Chondrocyte (in vitro differentiated cells): Measurements from ENCODE around the gene MMAB. TPM values are rescaled to one million over a fixed set of nuclear protein-coding genes. Genes with fewer than 3 reads are reported as not detected.

Experiments
- DNase-seq: peaks from one replicate; pipeline ENCODE4 v3.0.0; 2021; ENCODE audit warnings: mixed read lengths, low spot score
- H3K27ac Mint-ChIP-seq: one replicate; pipeline ENCODE4 v1.8.0; 2021; ENCODE audit warnings: mild to moderate bottlenecking, moderate library complexity, mixed read lengths; ENCODE audit not compliant: unreplicated experiment
- H3K27me3 Mint-ChIP-seq: 2 replicates; pipeline ENCODE4 v1.8.0; 2021; ENCODE audit warnings: low read depth, mixed read lengths
- H3K36me3 Mint-ChIP-seq: 2 replicates; pipeline ENCODE4 v1.8.0; 2021; ENCODE audit warnings: low read depth, mixed read lengths
- H3K4me1 Mint-ChIP-seq: 2 replicates; pipeline ENCODE4 v1.8.0; 2021; ENCODE audit warnings: low read depth, mild to moderate bottlenecking, mixed read lengths
- H3K4me3 Mint-ChIP-seq: one replicate; pipeline ENCODE4 v1.8.0; 2021; ENCODE audit warnings: mild to moderate bottlenecking, moderate library complexity, mixed read lengths; ENCODE audit not compliant: unreplicated experiment
- H3K9me3 Mint-ChIP-seq: 2 replicates; pipeline ENCODE4 v1.8.0; 2021; ENCODE audit warnings: low read depth, mixed read lengths
- total RNA-seq: library from RNA; stranded (reverse); gene quantifications from 3 replicates; pipeline ENCODE4 v1.2.1, GENCODE V29; 2021
- TF ChIP-seq, protein P1 (sequence below): fragments of 200-600 bp; sonication (generic); IDR thresholded peaks from 2 replicates; pipeline ENCODE4 v1.5.0; 2021; ENCODE audit warnings: antibody characterized with exemption, mild to moderate bottlenecking, moderate library complexity

MMAB gene
- total RNA-seq, 1 donor from 2014 or later: 23.3 TPM

DNA sequence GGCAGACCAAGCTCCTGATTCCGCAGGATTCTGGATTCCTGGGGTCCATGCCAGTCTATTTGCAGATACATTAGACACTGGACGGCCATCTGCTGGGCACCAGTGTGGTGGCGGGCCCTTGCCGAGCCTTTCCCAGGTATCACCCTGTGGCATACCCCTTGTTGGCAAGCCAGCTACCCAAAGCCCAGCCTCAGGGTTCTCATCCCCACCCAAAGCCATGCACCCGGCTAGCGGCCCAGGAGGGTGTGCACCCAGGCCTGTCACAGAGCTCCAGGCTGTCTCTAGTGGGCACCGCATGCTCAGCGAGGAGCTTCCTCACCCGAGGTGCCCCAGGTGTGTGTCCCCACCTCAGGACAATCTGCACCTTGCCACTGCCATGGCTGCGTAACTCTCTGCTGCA, 13.7 kb downstream of the MMAB start:
- no peak for DNase-seq
- H3K27me3 Mint-ChIP-seq: peaks cover 3% of the 10 kb centered on the region
- H3K4me1 Mint-ChIP-seq: no peaks in the 10 kb centered on the region
- no peak overlapping the region for H3K4me3 Mint-ChIP-seq
- TF ChIP-seq, protein P1, sequence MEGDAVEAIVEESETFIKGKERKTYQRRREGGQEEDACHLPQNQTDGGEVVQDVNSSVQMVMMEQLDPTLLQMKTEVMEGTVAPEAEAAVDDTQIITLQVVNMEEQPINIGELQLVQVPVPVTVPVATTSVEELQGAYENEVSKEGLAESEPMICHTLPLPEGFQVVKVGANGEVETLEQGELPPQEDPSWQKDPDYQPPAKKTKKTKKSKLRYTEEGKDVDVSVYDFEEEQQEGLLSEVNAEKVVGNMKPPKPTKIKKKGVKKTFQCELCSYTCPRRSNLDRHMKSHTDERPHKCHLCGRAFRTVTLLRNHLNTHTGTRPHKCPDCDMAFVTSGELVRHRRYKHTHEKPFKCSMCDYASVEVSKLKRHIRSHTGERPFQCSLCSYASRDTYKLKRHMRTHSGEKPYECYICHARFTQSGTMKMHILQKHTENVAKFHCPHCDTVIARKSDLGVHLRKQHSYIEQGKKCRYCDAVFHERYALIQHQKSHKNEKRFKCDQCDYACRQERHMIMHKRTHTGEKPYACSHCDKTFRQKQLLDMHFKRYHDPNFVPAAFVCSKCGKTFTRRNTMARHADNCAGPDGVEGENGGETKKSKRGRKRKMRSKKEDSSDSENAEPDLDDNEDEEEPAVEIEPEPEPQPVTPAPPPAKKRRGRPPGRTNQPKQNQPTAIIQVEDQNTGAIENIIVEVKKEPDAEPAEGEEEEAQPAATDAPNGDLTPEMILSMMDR: no peak
- H3K36me3 Mint-ChIP-seq: peaks cover 3% of the 10 kb centered on the region
- no peaks in the 10 kb centered on the region for H3K9me3 Mint-ChIP-seq
- no peak overlapping the region for H3K27ac Mint-ChIP-seq

DNA sequence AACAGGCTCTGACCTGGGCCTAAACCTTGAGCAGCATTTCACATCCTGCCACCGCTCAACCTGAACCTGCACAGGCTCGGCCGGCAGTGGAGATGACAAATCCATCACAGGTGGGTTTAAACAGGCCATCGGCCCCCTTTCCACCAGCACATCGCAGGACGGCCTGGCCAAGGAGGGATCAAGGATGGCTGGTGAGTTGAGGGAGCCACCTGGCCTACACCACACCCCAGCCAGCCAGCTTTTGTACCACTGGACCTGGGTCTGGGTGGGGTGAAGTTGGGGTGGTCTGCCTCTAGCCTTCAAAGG, 14.2 kb downstream of the MMAB start:
- peaks cover 4% of the 10 kb centered on the region for H3K27me3 Mint-ChIP-seq
- TF ChIP-seq, protein P1: no peak
- peaks cover 3% of the 10 kb centered on the region for H3K36me3 Mint-ChIP-seq
- no peak overlapping the region for H3K27ac Mint-ChIP-seq
- H3K4me3 Mint-ChIP-seq: no peak overlapping the region
- DNase-seq: no peak
- no peaks in the 10 kb centered on the region for H3K9me3 Mint-ChIP-seq
- H3K4me1 Mint-ChIP-seq: no peaks in the 10 kb centered on the region

DNA sequence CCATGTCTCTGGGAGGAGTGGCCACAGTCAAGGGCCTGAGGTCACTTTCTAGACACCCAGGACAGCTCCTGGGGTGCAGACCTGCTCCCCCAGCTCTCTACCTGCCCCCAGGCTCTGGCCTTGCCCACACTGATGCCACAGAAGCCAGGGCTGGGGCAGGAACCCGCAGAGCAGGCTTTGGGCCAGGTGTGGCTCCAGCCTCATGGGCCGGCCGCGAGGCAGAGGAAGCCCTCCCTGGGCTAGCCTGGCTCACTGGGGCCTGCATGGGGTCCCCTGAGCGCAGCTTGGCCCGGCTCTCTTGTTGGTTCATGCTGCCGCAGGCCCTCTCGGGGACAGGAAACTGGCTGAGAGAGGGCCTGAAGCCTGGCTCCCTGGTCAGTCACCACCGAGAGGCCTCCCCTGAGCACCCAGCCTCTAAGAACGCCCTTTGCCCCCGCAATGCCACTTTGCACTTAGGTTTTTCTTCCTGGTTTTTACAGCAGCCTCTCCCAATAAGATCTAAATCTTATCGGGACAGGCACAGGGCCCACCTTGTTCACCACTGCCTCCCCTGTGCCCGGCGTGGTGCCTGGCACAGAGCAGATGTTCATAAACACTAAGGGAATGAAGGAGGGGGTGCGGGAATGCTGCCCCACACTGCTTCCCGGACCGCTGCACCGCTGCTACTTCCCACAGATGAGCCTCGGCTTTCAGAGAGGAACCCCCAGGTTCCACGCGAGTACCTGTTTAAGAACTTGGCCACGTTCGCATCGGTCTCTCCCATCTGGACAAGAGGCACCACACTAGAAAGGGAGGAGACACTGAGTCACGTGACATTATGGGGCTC, 14.7 kb downstream of the MMAB start:
- Mint-ChIP-seq H3K4me3 (no peak overlapping the region), H3K9me3 (no peaks in the 10 kb centered on the region), H3K36me3 (peaks cover 3% of the 10 kb centered on the region), H3K27ac (no peak overlapping the region), H3K27me3 (peaks cover 4% of the 10 kb centered on the region), H3K4me1 (no peaks in the 10 kb centered on the region)
- DNase-seq: no peak
- TF ChIP-seq, protein P1: no peak

DNA sequence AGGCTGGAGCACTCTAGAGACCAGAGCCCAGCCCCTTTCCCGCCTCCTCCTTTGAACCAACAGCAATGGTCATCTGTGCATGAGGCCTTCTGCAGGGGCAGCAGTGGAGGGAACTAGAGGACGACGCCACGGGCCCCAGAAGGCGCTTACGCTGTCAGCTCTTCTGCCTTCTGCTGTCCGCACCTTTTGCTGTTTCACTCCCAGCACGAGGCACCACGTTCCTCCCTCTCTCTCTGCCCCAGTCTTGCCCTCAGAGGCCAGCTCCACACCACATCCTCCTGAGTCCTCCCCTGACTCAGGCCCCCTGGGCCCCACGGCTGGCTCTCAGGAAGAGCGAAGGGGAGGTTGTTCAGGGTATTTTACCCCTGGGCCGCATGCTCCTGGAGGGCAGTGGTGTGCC, 15.5 kb downstream of the MMAB start:
- Mint-ChIP-seq H3K9me3 (no peaks in the 10 kb centered on the region), H3K27ac (no peak overlapping the region), H3K4me1 (no peaks in the 10 kb centered on the region), H3K36me3 (peaks cover 3% of the 10 kb centered on the region), H3K4me3 (no peak overlapping the region), H3K27me3 (peaks cover 4% of the 10 kb centered on the region)
- TF ChIP-seq, protein P1: no peak
- DNase-seq: no peak

DNA sequence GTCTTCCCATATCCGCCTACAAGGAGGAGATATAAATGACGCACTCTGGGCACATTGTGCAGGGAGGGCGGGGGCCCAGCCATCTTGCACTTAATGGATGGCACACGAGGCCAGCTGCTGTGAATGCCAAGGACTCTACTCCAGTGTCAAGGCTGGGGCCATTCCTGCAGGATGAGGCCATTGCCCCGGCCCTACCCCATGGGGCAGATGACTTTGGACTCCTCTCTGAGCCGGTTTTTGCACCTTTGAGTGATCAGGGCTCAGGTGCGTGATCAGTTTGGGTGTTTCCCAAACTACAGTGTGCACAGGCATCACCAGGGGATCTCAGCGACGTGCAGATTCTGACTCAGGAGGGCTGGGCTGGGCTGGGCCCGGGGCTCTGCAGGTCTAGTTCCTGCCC, 16.1 kb downstream of the MMAB start:
- TF ChIP-seq, protein P1: no peak
- Mint-ChIP-seq H3K4me1 (no peaks in the 10 kb centered on the region), H3K9me3 (no peaks in the 10 kb centered on the region), H3K4me3 (no peak overlapping the region), H3K27ac (no peak overlapping the region), H3K27me3 (peaks cover 4% of the 10 kb centered on the region), H3K36me3 (peaks cover 1% of the 10 kb centered on the region)
- no peak for DNase-seq
